Measurements from ENCODE around the gene SPAG9.
"Not testable (repeated sequence)": the region's sequence is repeated elsewhere in the genome, so short reads cannot be mapped to it uniquely, and the experiment has no call there.

The SPAG9 gene

DNA sequence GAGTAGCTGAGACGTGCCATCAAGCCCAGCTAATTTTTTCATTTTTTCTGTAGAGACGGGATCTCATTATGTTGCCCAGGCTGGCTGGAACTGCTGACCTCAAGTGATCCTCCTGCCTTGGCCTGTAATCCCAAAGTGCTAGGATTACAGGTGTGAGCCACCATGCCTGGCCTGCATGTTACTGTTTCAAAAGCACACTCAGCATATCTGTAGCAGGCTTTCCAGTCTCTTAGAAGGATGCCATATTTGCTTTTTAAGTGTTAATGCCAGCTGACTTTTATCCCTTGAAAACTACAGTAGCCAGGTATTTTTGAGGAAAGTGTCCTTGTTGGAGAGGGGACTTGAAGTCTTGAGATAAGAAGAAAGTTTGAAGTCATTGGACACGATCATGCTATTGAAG lies 15.3 kb upstream of the SPAG9 start:
- no peak for DNase-seq

DNA sequence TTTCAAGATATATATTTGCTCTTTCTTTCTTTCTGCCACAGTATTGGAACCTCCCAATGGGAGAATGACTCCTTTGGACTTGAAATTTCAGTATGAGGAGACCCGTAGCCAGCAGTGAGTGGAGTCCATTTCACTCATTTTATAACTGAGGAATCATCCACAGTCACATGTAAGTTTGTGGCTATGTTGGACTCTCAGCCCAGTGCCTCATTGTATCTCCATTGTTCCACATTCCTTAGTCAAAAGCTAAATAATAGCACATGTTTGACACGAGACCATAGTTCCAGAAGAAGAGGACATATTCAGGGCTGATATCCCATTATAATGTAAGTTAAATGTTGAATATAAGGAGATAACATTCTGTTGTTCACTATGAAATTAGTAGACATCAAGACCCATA lies 12.7 kb upstream of the SPAG9 start:
- no peak for DNase-seq

DNA sequence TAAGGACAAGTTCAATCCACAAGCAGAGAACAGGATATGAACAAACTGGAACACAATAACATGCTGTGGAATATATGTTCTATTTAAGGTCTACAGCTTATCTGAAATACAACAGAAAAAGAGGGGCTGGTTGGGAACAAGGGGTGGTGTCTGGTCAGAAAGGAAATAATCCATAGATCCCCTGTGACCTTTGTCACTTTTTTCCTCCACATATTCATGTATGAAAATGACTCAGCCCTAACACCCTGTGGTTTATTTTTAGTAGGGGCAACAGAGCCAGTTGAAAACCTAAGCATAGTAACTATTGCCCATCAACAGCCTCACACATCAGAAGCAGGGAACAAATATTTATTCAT lies 12.3 kb upstream of the SPAG9 start:
- no peak for DNase-seq

DNA sequence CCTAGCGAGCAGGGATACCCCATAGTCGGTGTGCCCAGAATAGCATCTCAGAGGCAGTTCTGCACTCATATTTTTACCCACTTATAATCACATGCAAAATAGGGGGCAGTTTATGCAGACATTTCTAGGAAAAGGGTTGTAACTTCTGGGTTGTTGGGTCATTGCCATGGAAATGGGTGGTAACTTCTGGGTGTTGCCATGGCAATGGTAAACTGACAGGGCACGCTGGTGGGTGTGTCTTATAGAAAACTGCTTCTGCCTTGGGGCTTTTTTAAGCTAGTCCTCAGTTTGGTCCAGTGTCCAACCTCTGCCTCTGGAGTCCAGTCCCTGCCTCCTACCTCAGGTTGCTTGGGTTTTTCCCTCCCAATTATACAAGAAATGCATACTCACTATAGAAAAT lies 7.4 kb upstream of the SPAG9 start:
- no peak for DNase-seq

DNA sequence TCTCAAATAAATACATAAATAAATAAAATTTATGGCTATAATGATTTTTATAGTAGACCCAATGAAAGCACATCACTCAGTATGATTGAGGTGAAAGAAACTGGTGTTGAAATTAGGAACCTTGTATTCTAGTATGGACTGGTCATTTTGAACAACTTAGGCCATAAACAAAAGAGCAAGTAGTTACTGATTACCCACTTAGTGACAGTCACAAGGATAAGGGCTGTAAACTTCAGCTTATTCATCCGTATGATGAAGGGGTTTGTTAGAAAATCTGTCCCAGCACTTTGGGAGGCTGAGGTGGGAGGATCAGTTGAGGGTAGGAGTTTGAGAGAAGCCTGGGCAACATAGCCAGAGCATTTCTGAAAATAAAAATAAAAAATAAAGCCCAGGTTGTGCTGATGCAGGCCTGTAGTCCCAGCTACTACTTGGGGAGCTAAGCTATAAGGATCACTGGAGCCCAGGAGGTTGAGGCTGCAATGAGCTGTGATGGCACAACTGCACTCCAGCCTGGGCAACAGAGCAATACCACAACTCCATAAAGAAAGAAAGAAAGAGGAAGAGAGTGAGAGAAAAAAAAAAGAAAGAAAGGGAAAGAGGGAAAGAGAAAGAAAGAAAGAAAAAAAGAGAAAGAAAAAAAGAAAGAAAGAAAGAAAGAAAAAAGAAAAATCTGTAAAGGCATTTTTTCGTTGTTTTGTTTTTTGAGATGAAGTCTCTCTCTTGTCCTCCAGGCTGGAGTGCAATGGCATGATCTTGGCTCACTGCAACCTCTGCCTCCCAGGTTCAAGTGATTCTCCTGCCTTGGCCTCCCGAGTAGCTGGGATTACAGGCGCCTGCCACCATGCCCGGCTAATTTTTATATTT lies 4.2 kb upstream of the SPAG9 start:
- DNase-seq, result no peak

DNA sequence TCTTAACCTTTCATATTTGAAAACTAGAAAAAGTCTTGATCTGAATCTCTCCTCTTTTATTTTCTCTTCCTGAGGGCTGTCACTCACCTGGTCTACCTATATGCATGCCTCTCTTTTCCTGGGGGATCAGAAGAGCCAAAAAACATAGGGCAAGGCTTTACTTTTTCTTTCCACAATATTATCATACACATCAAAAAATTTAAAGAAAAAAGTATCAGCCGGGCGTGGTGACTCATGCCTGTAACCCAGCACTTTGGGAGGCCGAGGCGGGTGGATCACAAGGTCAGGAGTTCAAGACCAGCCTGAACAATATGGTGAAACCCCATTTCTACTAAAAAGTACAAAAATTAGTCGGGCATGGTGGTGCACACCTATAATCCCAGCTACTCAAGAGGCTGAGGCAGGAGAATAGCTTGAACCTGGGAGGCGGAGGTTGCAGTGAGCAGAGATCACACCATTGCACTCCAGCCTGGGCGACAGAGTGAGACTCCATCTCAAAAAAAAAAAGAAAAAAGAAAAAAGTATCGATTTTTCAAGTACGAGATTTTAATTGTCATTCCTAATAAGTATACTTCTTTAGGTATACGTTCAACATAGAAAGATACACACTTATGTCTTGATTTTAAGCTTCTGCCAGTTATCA lies 1.9 kb upstream of the SPAG9 start:
- DNase-seq, result not testable (repeated sequence)

DNA sequence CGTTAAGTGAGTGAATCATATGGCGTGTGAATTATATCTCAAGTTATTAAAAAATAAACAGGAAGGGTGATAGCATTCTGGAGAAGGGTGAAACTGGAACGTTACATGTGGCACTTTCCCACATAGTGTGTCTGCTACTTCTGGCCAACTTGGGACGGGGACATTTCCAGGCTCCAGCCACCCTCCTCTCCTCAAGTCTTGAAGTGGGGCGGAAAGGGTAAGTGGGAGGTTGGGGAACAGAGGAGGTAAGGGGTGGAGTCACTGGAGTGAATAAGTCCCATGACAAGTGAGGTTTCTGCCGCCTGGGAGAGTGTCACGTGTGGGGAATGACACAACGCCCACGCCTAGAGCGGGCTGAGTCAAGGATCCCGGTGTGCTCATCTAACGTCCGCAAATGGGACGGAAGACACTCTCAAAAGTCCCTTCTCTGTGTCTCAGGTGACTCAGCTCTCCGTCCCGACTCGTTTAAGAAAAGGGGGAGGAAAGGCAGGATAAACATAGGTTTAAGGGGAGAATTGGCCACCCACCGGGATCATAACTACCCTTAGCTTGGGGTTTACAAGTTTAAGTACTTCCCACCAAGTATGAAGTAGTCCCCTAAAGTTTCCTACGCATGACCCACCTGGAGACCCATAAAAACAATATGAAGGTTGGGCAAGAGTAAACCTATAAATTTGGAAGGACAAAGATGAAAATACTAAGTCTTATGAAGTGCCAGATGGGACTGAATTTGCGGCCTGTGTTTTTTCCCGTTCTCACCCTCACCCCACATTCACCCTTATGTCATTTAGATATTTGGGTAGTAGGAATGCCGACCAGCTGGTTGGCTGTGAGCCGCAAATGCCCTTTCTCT lies 1.2 kb upstream of the SPAG9 start:
- DNase-seq, result peak; percentile 60

DNA sequence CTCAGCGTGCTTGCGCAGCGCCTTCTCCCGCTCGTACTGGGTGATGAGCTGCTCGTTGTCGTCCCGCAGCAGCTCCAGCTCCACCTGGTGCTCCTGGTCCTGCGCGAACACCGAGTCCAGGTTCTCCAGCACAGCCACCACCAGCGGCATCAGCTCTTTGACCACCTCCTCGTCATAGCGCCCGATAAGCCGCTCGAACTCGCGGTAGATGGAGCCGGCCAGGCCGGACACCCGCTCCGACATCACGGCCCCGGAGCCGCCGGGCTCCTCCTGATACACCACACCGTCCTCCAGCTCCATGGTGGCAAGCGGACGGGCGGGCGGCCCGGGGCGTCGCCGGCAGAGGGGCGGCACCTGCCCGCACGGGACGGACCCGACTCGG lies 320 bp downstream of the SPAG9 start:
- DNase-seq, result peak; percentile 40

DNA sequence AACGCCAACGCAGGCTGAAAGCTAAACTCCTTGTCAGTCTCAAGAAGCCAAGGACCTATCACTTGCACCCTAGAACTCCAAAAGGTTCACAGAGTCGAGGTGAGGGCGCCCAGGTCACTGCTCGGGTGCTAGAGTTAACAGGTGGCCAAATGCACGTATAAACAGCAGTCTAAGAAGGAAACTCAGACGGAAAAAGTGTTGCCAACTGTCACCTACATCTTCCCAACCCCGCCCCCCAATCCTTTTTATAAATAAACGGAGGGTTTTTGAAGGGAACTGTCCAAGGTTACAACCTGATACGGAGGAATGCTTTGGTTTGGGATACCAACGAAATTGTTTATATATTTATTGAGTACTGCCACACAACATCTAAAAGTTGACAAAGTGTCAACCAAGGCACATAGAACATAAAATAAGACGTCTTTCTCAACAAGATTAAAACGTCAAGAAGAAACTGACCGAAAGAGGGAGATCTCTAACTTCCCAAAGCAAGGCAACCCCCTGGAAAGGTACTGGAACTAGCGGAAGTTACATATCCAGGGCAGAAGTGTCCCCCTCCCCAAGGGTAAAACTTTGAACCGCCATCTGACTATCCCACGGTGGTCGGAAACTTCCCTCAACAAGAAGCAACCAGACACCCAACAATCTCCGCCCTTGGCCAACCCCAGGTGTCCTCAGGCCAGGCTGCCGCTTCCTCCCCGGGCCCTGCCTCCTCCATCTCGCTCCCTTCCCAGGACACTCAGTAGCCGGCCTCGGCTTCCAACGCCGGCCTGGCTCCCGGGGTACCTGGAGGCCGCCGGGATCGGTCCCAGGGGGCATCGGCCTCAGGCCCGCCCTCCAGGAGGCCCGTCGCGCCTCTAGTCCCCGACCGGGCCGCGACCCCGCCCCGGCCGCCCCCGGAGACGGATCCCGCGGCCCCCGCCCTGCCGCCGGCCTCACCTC lies 982 bp downstream of the SPAG9 start:
- DNase-seq, result peak; percentile 13

DNA sequence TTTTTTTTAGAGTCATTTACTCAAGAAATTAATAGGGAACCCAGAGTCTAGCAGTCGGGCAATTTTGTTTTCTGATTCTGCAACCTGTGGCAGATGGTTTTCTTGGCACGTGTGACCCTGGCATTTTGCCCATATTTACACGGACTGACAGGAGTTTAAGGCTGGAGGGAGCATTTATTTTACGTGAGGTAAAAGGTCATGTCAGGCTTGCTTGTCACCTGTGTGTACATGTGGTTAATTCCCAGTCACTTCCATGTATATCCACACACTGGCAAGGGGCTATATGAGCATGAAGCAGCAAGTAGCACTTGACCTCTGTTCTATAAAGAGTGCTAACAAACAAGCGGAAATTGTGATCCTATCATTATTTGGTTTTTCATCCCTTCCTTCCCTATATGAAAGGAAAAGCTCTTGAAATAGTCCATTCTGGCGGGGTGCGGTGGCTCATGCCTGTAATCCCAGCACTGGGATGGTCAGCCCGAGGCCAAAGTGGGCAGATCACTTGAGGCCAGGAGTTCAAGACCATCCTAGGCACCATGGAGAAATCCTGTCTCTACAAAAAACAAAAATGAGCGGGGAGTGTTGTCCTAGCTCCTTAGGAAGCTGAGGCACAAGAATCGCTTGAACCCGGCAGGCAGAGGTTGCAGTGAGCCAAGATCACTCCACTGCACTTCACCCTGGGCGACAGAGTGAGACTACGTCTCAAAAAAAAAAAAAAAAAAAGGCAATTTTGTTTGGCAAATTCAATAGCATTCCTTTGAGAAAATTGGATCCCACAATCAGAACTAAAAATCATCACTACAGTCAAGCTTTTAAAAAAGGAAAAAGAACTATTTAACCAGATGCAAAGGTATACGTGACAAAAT lies 2.1 kb downstream of the SPAG9 start:
- no peak for DNase-seq

DNA sequence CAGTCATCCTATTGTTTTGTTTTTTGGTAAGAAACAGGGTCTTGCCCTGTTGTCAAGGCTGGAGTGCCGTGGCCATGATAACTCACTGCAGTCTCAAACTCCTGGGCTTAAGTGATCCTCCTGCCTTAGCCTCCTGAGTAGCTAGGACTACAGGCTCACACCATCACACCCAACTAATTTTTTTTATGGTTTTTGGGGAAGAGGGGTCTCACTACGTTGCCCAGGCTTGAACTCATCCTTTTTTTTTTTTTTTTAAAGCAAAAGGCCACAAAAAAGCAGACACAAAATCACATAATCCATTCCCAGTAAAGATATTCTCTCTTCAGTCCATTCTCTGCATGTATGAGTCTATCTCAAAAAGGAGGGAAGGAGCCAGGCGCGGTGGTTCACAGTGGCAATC lies 5.5 kb downstream of the SPAG9 start:
- no peak for DNase-seq

DNA sequence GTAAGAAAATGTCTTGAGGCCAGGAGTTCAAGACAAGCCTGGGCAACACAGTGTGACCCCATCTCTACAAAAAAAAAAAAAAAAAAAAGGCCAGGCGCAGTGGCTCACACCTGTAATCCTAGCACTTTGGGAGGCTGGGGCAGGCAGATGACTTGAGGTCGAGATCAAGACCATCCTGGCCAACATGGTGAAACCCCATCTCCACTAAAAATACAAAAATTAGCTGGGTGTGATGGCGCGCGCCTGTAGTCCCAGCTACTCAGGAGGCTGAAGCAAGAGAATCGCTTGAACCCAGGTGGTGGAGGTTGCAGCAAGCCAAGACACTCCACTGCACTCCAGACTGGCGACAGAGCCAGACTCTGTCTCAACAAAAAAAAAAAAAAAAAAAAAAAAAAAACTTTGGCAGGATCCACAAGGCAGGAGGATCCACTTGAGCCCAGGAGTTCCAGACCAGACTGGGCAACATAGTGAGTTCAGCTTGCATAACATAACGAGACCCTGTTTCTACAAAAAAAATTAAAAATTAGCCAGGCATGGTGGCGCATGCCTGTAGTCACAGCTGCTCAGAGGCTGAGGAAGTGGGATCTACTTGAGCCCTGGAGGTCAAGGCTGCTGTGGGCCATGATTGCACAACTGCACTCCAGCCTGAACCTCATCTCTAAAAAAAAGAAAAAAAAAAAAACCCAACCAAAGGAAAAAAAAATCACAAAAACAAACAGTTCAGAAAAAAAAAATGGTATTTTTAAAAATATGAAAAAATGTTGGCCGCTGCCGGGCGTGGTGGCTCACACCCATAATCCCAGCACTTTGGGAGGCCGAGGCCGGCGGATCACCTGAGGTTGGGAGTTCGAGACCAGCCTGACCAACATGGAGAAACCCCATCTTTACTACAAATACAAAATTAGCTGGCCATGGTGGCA lies 8.1 kb downstream of the SPAG9 start:
- not testable (repeated sequence) for DNase-seq

DNA sequence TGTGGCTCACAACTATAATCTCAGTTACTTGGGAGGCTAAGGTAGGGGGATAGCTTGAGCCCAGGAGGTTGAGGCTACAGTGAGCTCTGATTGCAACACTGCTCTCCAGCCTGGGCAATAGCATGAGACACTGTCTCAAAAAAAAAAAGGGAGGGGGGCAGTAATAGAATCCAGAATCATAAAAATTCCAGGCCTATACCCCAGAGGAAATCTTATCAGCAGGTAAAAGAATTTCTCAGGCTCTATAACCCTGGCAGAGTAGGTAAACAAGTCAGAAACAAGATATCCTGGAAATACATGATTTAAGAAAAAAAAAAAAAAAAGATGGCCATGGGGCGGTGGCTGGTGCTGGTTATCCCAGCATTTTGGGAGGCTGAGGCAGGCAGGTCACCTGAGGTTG lies 12.9 kb downstream of the SPAG9 start:
- DNase-seq, result no peak

DNA sequence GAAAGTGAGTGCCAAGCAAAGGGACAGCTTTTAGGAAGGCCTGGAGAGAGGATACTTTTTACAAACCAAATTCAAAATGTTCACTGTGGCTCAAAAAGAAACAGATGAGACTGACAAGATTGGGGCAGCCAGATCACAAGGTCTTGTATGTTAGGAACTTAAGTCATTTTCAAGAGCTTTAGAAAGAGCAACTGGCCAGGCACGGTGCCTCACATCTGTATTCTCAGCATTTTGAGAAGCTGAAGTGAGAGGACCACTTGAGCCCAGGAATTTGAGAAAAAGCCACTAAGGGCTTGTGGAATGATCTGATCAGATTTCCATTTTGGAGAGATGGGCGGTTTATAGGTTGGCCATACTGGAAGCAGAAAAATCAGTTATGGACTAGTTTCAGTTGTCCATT lies 17.2 kb downstream of the SPAG9 start:
- no peak for DNase-seq

DNA sequence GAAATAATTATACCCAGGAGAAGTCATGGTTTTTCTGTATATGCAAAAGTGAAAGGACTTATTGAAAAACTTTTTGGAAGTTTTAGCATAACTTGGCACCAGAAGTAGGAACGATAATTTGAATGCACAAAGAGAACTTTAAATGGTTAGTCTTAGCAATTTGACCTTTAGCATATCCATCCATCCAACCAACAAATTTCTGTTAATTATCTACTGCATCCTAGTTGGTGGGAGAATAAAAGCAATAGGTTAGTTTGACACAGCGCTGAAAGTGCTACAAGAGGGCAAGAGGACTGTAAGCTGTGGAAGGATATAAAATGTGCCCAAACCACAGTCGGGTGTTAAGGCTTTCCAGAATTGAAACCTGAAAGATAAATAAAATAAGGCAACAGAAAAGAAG lies 17.6 kb downstream of the SPAG9 start:
- no peak for DNase-seq

DNA sequence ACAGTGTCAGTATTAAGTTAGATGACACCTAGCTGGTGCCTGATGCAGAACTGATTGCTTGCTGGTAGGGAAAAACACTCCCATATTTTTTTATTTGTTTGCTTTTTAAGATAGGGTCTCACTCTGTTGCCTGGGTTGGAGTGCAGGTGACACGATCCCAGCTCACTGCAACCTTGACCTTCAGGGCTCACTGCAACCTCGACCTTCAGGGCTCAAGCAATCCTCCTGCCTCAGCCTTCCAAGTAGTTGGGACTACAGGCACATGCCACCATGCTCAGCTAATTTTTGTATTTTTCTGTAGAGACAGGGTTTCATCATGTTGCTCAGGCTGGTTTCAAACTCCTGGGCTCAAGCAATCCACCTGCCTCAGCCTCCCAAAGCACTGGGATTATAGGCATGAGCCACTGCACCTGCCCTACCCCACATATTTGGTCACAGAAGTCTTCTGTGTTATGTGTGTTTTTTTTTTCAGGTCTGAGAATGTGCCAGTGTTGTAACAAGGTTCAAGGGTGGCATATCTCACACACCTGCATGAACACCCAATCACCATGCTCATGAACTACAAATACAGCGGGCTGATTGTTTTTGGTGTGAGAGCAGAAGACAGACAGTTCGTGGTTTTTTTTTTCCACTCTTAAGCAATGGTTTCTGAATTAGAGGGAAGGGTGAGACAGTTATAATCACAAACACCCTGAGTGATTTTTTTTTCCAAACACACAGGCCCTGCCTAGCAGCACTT lies 22.8 kb downstream of the SPAG9 start:
- DNase-seq, result no peak

DNA sequence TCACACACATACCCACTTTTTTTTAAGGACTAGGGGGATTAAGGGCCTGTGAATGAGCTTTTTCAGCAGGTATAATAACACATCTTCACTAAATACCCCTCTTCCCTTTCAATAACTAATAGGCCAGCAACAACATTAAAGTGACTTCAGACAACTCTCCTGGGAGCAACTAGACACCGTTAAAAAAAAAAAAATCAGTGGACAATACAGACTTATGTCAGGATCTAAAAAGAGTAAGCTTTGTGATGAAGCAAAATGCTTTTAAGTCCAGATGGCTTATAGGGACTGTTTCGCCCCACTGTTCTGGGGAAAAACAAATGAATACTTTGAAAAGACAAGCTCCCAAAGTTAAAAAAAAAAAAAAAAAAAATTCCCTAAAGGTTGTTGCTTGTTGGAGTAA lies 29.0 kb downstream of the SPAG9 start:
- DNase-seq, result no peak

DNA sequence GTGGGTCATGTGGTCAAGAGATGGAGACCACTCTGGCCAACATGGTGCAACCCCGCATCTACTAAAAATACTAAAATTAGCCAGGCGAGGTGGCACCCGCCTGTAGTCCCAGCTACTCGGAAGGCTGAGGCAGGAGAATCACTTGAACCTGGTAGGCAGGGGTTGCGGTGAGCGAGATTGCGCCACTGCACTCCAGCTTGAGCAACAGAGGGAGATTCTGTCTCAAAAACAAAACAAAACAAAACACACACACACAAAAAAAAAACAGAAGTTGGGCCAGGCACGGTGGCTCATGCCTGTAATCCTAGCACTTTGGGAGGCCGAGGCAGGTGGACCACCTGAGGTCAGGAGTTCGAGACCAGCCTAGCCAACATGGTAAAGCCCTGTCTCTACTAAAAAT lies 31.8 kb downstream of the SPAG9 start:
- DNase-seq, result not testable (repeated sequence)

DNA sequence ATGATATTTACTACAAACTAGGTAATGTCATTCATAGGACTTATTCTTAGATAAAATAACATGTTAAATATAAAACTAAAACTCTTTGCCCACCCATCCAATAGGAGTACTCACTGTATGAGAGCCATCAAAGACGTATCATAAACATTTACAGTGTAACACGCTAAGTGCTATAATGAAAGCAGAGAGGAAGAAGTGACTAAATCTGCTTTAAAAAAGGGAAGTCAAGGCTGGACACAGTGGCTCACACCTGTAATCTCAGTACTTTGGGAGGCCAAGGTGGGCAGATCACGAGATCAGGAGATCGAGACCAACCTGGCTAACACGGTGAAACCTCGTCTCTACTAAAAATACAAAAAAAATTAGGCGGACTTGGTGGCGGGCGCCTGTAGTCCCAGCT lies 32.4 kb downstream of the SPAG9 start:
- DNase-seq, result no peak

All from effector CD4-positive, alpha-beta T cell (primary cell).